Left forelimb (tissue), 1 donor: ENCODE data around the gene GPR180.

Experiments
- DNase-seq: peaks from one replicate; pipeline ENCODE4 v3.0.0-alpha.2; 2018; ENCODE audit warnings: low spot score

GPR180 gene

GRCh38 chr13:94656176-94656575, 54.5 kb downstream of the GPR180 start:
- no peak for DNase-seq

DNA sequence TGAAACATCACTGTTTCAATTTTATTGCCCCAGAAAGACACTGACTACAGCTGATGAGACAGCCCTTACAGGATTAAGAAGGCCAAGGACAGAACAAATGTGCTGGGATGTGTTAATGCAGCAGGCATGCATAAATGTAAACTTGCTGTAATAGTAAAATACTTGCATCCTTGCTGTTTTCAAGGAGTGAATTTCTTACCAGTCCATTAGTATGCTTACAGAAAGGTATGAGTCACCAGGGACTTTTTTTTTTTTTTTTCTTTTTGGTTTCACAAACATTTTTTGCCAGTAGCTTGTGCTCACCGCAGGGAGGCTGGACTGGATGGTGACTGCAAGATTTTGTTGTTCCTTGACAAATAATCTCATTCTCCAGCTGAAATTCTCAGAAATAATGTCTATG, 55.1 kb downstream of the GPR180 start:
- DNase-seq = no peak

GRCh38 chr13:94657167-94657566, 55.5 kb downstream of the GPR180 start:
- no peak for DNase-seq

GRCh38 chr13:94658926-94659597, 57.4 kb downstream of the GPR180 start:
- DNase-seq = no peak

DNA sequence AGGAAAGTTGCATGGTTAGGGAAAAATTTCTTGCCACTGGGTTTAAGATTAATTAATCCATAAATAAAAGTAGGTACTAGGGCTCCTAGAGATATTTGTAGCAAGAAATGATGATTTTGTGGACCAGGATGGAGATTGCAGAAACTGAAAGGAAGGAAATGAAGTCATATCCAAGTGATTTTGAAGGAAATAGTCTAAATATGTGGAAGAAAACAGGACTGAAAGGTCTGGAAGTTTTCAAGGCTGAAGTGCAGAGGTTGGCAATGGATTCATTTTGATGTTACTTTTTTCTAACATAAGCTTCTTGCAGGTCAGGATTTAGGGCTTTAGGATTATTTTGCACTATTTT, 57.9 kb downstream of the GPR180 start:
- DNase-seq = no peak

DNA sequence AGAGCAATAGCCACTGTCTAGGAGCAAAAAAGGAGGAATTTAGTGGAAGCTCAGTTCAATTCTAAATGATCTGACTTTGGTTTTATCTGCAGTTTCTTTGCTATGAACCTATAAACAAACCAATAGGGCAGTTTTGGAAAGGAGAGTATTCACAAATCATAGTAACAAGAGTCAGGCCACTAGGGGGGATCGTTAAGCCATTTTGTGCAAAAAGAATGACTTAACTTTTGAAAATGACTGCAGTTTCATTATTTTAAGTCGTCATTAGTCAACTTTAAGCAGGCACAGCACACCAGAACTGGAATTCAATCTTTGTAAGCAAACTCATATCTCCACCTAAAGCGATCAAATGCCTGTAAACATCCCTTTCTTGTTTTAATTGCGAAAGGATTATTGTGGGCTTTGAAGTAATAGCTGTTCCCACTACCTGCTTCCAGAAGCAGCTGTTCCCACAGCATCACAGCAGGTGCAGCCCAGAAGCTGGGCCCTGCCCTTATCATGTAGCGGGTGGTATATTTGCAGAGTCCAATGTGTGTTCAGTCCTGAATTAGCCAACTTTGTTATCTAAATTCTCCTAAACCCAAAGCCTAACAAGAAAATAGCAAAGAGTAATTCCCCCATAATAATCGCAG, 59.2 kb downstream of the GPR180 start:
- DNase-seq = no peak

GRCh38 chr13:94661406-94661805, 59.7 kb downstream of the GPR180 start:
- no peak for DNase-seq

GRCh38 chr13:94662274-94662945, 60.8 kb downstream of the GPR180 start:
- DNase-seq = no peak

DNA sequence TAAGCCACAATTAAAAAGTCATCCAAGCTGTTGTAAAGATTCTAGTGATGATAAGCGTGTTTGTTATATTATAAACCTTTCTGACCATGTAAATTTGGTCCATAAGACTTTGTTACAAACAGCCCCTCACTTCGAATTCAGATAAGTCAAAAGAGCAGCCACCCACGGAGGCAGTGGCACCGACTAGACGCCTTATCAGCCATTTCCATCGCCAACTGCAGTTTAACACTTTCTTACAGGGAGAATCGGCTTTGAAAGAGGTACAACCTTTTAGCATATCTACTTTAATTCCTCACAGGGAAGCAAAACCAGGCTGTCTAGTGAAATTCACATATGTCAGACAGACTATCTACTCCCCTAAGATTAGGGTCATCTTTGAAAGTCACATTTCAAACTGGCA, 63.2 kb downstream of the GPR180 start:
- DNase-seq = no peak

GRCh38 chr13:94666065-94666464, 64.4 kb downstream of the GPR180 start:
- no peak for DNase-seq

GRCh38 chr13:94667190-94667589, 65.5 kb downstream of the GPR180 start:
- DNase-seq = no peak

DNA sequence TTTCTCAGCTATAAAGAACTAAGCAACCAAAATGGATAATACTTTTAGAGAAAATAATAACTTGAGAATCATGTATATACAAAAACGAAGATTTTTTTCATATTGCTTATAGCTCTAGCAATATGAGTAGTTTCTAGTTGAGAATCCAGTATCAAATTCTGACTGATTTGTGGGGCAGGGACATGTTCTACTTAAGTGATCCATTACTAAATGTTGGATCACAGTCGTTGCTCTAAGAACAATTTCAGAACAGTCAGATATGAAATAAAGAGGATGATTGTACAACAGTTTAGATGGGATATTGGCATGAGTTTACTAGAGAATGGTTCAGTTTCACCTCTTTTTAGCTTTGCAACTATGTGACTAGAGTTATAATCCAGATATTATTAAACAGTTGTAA, 70.7 kb downstream of the GPR180 start:
- DNase-seq = no peak

DNA sequence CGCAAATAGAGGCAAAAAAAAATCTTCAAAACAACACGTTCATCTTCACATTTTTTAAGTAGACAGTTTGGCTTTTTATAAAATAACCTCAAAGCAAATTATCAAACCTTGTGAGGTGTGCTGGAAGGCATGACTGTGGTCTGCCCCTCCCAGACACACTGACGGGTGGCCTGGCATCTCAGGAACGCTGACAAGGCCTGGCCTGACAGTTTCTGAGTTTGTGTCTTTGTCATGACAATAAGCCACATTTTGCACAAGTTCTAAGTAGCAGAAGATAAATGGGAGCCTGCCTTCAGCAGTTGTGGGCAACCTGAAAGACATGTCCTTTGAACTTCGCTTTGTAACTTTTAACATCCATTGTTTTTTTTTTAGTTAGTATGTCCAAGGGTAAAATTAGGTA, 72.2 kb downstream of the GPR180 start:
- no peak for DNase-seq

DNA sequence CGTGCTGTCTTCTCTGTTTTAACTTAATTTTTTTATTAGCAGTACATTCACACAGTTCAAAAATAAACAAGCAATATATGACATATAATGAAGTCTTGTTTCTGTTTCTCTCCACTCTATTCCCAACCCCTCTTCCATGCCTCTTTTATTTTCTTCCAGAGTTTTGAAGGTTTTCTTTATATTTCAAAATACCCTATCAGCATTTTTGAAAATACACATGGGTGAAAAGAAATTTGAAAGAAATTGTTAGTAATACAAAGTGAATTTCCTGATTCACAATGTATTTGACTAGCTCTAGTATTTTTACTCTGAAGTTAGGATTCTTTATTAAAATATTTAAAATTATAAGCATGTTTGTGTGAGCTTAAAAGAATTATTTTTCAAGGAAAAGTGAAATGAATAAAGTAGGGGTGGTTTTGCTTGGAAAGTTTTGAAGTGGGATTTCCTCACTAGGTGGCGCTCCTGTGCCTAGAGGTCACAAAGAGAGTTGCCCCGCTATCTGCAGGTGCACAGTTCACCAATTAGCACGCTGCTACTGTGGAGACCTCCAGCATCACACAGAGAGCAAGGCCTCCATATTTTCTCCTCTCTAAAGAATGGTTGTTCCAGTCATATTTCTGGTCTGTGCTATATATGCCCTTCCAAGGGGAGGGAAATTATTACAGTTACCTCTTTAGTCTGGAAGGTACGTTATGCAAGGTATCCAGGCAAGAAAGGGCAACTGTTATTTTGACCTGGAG, 73.1 kb downstream of the GPR180 start:
- no peak for DNase-seq

DNA sequence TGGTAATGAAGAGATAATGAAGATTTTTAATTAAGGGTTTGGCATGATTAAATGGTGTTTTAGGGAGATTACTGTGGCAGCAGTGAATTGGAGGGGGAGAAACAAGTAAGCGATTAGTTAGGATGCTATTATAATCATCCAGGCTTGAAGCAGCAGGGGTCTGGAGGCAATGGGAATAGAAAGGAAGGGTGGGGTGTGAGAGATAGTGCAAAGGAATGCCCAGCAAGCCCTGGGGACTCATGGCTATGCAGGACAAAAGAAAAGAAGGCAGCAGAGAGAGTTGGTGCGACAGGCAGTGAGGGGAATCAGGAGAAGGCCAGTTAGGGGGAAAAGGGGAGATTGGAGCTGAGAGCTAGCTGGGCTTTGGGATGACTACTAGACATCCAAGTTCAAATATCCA, 76.1 kb downstream of the GPR180 start:
- DNase-seq = no peak

GRCh38 chr13:94678845-94679244, 77.2 kb downstream of the GPR180 start:
- DNase-seq = no peak

DNA sequence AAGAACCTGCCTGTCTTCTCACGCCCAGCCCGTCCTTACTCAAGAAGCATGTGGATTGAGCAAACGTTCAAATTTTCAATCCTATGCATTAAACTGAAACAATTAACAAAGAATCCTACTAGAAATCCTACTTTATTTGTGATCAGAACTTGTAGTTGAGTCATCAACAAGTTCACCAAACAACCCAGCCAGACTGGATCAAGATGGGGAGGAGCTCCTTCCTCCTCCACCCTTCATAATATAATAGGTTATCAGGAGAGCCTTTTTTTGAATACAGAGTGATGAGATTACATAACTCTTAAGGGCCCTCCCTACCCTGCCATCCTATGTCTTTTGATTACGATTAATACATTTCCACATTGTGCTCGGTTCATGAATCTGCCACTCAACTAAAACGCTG, 78.0 kb downstream of the GPR180 start:
- DNase-seq = no peak

- DNase-seq = no peak
Measured at GRCh38 chr13:94682229-94682628, 80.6 kb downstream of the GPR180 start.

DNA sequence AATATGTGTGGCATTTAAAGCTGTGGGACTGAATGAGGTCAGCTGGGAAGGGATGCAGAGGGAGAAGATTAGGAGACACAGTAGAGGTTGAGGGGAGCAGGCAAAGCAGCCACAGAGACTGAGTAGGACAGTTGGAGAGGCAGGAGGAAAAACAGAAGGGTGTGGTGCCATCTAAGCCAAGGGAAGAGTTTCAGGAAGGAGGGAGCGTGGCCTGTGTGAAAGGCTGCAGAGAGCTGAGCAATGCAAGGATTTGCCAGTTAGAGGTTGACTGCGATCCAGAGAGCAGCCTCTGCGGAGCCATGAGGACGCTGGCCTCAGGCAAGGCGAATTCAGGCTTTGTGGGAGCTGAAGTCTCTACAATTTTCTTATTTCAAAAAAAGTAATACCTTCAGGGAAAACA, 81.8 kb downstream of the GPR180 start:
- DNase-seq = no peak
